ENCODE measurements around the gene ELMO1. TPM values are rescaled to one million over a fixed set of nuclear protein-coding genes. Genes with fewer than 3 reads are reported as not detected.

The ELMO1 gene
- total and polyA plus RNA-seq, 8 donors: 3.0 to 20.6 (median 6.6) TPM

- 83 to 88% methylated on average over 8 of the region's 8 CpGs for WGBS, 2 donors
Observed at GRCh38 chr7:37430171-37430570, 18.5 kb downstream of the ELMO1 start.

GRCh38 chr7:37429435-37429791, 19.3 kb downstream of the ELMO1 start:
- intact Hi-C loops (cut with DNase I): no loop called here
- no peak for ATAC-seq
- Histone ChIP-seq H3K9me3 (no peaks in the 10 kb centered on the region), H3K27me3 (no peaks in the 10 kb centered on the region), H3K27ac (no peak overlapping the region), H3K4me3 (no peak overlapping the region), H3K36me3 (no peaks in the 10 kb centered on the region), H3K4me1 (no peaks in the 10 kb centered on the region)
- TF ChIP-seq CTCF (IDR thresholded peaks at IDR 0.05): no peak
- no peak for DNase-seq
- FAIRE-seq: no peak

More at GRCh38 chr7:37430171-37430570, 18.5 kb downstream of the ELMO1 start:
- Histone ChIP-seq H3K27ac (no peak overlapping the region), H3K27me3 (no peaks in the 10 kb centered on the region), H3K4me3 (no peak overlapping the region), H3K36me3 (no peaks in the 10 kb centered on the region), H3K9me3 (no peaks in the 10 kb centered on the region), H3K4me1 (no peaks in the 10 kb centered on the region)
- DNase-seq (no peak), ATAC-seq (no peak), FAIRE-seq (no peak)
- no peak for TF ChIP-seq CTCF (IDR thresholded peaks at IDR 0.05)
- intact Hi-C loops (cut with DNase I): no loop called here

GRCh38 chr7:37428681-37429434, 19.8 kb downstream of the ELMO1 start:
- Histone ChIP-seq H3K4me1 (no peaks in the 10 kb centered on the region), H3K4me3 (no peak overlapping the region), H3K27me3 (no peaks in the 10 kb centered on the region), H3K36me3 (no peaks in the 10 kb centered on the region), H3K27ac (no peak overlapping the region), H3K9me3 (no peaks in the 10 kb centered on the region)
- intact Hi-C loops (cut with DNase I): no loop called here
- FAIRE-seq (no peak), DNase-seq (no peak), ATAC-seq (no peak)
- WGBS, 2 donors: 67% methylated on average over 6 of the region's 6 CpGs
- TF ChIP-seq CTCF (IDR thresholded peaks at IDR 0.05): no peak

GRCh38 chr7:37427276-37427940, 21.3 kb downstream of the ELMO1 start:
- 71 to 79% methylated on average over 2 of the region's 2 CpGs for WGBS, 2 donors
- intact Hi-C loops (cut with DNase I): no loop called here
- DNase-seq (no peak), FAIRE-seq (no peak), ATAC-seq (no peak)
- Histone ChIP-seq H3K4me1 (no peaks in the 10 kb centered on the region), H3K36me3 (no peaks in the 10 kb centered on the region), H3K9me3 (no peaks in the 10 kb centered on the region), H3K4me3 (no peak overlapping the region), H3K27ac (no peak overlapping the region), H3K27me3 (no peaks in the 10 kb centered on the region)
- no peak for TF ChIP-seq CTCF (IDR thresholded peaks at IDR 0.05)

GRCh38 chr7:37425498-37425897, 23.2 kb downstream of the ELMO1 start:
- Histone ChIP-seq H3K27ac (no peak overlapping the region), H3K36me3 (no peaks in the 10 kb centered on the region), H3K27me3 (no peaks in the 10 kb centered on the region), H3K4me1 (no peaks in the 10 kb centered on the region), H3K4me3 (no peak overlapping the region), H3K9me3 (no peaks in the 10 kb centered on the region)
- no peak for TF ChIP-seq CTCF (IDR thresholded peaks at IDR 0.05)
- intact Hi-C loops (cut with DNase I): no loop called here
- DNase-seq (no peak), ATAC-seq (peak in 1 of 4 donors; percentile 63), FAIRE-seq (no peak)
- 52 to 54% methylated on average over 5 of the region's 5 CpGs for WGBS, 2 donors

Measured in pancreas (tissue), 10 donors.